Peyer's patch (tissue), 4 donors: ENCODE measurements around the gene SOX8. TPM values are rescaled to one million over a fixed set of nuclear protein-coding genes. Genes with fewer than 3 reads are reported as not detected.

ENCODE experiments used
- DNase-seq, 3 donors: peaks; one replicate each; pipeline ENCODE4 v3.0.0-alpha.2; 2017 to 2019
- H3K27ac ChIP-seq, 4 donors: fragments of 200-600 bp; sonication (generic); one replicate each; pipeline ENCODE4 v1.5.1; 2016 to 2019
- H3K27me3 ChIP-seq, 2 donors: fragments of 200-600 bp; sonication (generic); one replicate each; pipeline ENCODE4 v1.5.1; 2019
- H3K36me3 ChIP-seq, 3 donors: fragments of 200-600 bp; sonication (generic); one replicate each; pipeline ENCODE4 v1.5.1; 2016 to 2019
- H3K4me1 ChIP-seq, 4 donors: fragments of 200-600 bp; sonication (generic); one replicate each; pipeline ENCODE4 v1.5.1; 2016 to 2019
- H3K4me3 ChIP-seq, 4 donors: fragments of 200-600 bp; sonication (generic); 1 replicate in 3 of 4; 2 replicates in 1 of 4; pipeline ENCODE4 v1.5.1; 2016 to 2019; ENCODE audit warnings: mild to moderate bottlenecking in 1 of 4
- H3K9me3 ChIP-seq, 4 donors: fragments of 200-600 bp; sonication (generic); one replicate each; pipeline ENCODE4 v1.5.1; 2016 to 2019; ENCODE audit warnings: mild to moderate bottlenecking in 1 of 4
- CTCF ChIP-seq, 6 experiments: fragments of 450-650 bp in 4 of 6; fragments of 200-600 bp in 2 of 6; sonication (generic) in 1 of 6; IDR thresholded peaks; one replicate each; pipeline ENCODE4 v1.5.1; 2017 to 2019; ENCODE audit warnings: antibody characterized with exemption in 6 of 6, mild to moderate bottlenecking in 3 of 6, moderate library complexity in 1 of 6
- POLR2A ChIP-seq, 2 donors: fragments of 450-650 bp; IDR thresholded peaks; one replicate each; pipeline ENCODE4 v1.5.1; 2017; ENCODE audit warnings: antibody characterized with exemption in 2 of 2, mild to moderate bottlenecking in 2 of 2, moderate library complexity in 2 of 2
- total RNA-seq, 4 donors: library from RNA; depleted of rRNA; stranded (reverse); fragments of >200 nt; gene quantifications; one replicate each; pipeline ENCODE4 v1.1.0, GENCODE V29; 2016

SOX8 gene
- total RNA-seq, 4 donors from 2014 or later, result 0.27 to 3.3 (median 1.1) TPM; not detected in 1

- peaks cover 0 to 17% (median 9%) of the 10 kb centered on the region in 4 donors for H3K4me1 ChIP-seq
- no peak for DNase-seq
- TF ChIP-seq POLR2A (IDR thresholded peaks at IDR 0.05) (no peak), CTCF (IDR thresholded peaks at IDR 0.05) (no peak)
- H3K9me3 ChIP-seq, result no peaks in the 10 kb centered on the region
- H3K36me3 ChIP-seq, result no peaks in the 10 kb centered on the region
- no peak overlapping the region for H3K4me3 ChIP-seq
- H3K27me3 ChIP-seq, result peaks cover 0 to 18% of the 10 kb centered on the region in 2 donors
- H3K27ac ChIP-seq, result no peak overlapping the region
Measured at GRCh38 chr16:984736-985636, 3.4 kb downstream of the SOX8 start.

DNA sequence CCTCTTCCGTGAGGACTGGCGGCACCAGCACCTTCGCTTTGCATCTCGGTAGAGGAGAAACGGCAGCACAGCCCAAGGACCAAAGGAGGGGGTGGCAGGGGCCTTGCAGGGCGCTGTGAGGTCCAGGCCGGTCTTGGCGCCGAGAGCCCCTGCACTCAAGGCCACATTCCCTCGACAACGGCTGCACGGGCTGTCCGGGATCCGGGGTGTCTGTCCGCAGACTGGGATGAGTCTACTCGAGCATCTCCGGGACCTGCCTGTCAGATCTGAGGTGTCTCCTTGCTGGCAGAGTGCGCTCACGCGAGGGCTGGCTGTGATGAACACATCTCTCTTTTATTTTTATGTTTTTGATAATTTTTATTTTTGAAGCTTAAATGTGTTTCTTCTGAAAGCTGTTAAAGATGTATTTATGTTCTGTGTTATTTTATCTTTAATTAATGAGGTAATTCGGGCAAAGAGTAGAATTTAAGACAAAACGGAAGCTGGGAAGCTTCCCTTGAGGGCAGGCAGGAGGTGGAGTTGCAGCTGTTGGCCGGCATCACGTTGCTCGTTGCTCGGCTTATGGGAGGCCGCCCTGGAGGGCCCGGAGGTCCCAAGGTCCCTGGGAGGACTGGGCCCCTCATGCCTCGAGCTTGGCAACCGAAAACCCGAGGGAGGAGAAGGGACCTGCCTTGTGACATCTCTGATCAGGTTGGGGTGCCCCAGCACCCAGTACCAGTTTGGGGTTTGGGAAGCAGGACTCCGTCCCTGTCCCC is 4.3 kb downstream of the SOX8 start:
- DNase-seq, result no peak
- no peak for TF ChIP-seq CTCF (IDR thresholded peaks at IDR 0.05)
- no peak for TF ChIP-seq POLR2A (IDR thresholded peaks at IDR 0.05)
- no peaks in the 10 kb centered on the region for H3K9me3 ChIP-seq
- H3K27me3 ChIP-seq, result peaks cover 0 to 9% of the 10 kb centered on the region in 2 donors
- no peaks in the 10 kb centered on the region for H3K36me3 ChIP-seq
- H3K4me1 ChIP-seq, result peaks cover 0 to 9% (median 4%) of the 10 kb centered on the region in 4 donors
- no peak overlapping the region for H3K4me3 ChIP-seq
- no peak overlapping the region for H3K27ac ChIP-seq

GRCh38 chr16:986411-986810 is 4.8 kb downstream of the SOX8 start:
- Histone ChIP-seq H3K4me3 (no peak overlapping the region), H3K9me3 (no peaks in the 10 kb centered on the region), H3K36me3 (no peaks in the 10 kb centered on the region), H3K27me3 (peaks cover 0 to 7% of the 10 kb centered on the region in 2 donors), H3K27ac (no peak overlapping the region), H3K4me1 (peaks cover 0 to 8% (median 3%) of the 10 kb centered on the region in 4 donors)
- DNase-seq, result no peak
- TF ChIP-seq POLR2A (IDR thresholded peaks at IDR 0.05) (no peak), CTCF (IDR thresholded peaks at IDR 0.05) (no peak)

GRCh38 chr16:986925-987582 is 5.5 kb downstream of the SOX8 start:
- no peak for TF ChIP-seq POLR2A (IDR thresholded peaks at IDR 0.05)
- TF ChIP-seq CTCF (IDR thresholded peaks at IDR 0.05), result no peak
- Histone ChIP-seq H3K27me3 (peaks cover 0 to 5% of the 10 kb centered on the region in 2 donors), H3K9me3 (no peaks in the 10 kb centered on the region), H3K4me3 (no peak overlapping the region), H3K36me3 (no peaks in the 10 kb centered on the region), H3K27ac (no peak overlapping the region), H3K4me1 (peaks cover 0 to 6% (median 3%) of the 10 kb centered on the region in 4 donors)
- no peak for DNase-seq

- Histone ChIP-seq H3K4me1 (no peaks in the 10 kb centered on the region), H3K9me3 (no peaks in the 10 kb centered on the region), H3K27me3 (no peaks in the 10 kb centered on the region), H3K27ac (no peak overlapping the region), H3K4me3 (no peak overlapping the region), H3K36me3 (no peaks in the 10 kb centered on the region)
- TF ChIP-seq CTCF (IDR thresholded peaks at IDR 0.05) (no peak), POLR2A (IDR thresholded peaks at IDR 0.05) (no peak)
- DNase-seq, result no peak
Measured at GRCh38 chr16:987906-988305, 6.3 kb downstream of the SOX8 start.
